Measurements from ENCODE around the gene ST7L.
A peak's percentile ranks its signal among the peaks of the same experiment; 100 is the strongest.

Gene ST7L

DNA sequence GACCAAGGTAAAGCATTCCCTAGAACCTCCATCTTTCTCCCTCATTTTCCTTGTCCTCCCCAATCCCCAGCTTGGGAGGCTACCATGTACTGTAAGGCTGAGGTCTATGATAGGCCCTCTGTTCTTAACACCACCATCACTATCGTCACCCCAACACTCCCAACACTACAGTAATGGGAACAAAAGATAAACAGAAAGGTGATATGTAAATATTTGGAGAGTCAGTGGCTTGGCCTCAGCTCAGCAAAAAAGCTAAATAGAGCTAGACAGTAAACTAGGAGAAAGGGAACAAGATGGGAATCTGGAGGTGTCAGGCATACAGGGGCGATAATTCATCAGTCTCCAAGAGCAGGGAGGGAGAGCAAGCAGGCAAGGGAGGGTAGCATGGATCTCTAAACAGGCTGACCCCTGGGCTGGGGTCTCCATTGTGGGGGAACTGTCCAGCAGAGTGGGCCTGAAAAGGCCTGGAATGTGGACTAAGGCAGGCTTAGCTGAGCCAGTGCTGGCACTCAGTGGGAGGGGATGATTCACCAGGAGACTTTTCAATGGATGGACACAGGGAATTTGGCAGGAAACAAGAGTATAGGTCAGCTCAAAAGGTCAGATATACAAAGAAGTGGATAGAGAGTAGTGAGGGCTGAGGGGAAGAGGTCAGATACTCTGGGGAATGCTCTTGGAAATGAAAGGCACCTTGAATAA, 103.5 kb downstream of the ST7L start:
- no peak for DNase-seq (ENCODE audit: low spot score)

DNA sequence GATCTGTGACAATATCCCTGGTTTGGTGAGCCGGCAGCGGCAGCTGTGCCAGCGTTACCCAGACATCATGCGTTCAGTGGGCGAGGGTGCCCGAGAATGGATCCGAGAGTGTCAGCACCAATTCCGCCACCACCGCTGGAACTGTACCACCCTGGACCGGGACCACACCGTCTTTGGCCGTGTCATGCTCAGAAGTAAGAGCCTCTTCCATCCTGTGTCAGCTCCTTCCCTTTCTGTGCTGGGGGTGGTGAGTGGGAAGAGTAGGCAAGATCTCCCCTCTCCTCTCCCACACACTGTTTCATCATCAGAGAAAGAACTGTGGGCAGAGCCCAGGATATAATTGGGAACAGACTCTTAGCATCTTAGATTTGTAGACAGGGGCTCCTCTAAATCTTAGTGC, 104.0 kb downstream of the ST7L start:
- DNase-seq (ENCODE audit: low spot score): no peak

DNA sequence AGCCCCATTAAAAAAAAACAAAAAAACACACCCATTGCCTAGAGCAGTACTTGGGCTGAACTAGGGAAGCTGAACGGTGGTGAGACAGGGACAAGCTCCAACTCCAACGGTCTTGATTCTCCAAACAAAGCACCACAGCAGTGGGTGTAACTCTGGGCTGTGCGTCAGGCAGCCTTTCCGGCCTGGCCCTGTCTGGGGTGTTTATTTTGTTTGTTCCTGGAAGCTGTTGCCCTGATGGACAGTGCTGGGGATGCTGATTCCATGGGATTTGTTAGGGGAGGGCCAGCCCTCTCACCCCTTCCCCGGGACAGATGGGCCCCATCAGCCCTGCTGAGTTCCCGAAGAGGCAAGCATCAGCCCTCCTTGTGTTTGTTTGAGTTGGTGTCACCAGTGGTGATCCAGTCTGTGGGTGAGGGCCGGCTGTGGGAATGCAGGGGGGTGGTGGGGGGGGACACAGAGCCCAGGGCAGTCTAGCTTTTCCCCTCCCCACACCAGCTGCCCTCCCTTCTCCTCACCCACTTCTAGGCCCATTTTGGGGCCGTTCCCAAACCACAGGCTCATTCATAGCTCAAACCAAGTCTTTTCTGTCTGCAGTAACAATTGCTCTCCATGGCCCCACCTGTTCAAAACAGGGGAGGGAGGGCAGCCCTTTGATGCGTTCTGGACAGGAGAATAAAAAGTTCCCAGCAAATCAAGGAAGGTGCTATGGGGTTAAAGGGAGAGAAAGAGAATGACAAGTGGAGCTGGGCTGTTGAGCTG, 105.7 kb downstream of the ST7L start:
- DNase-seq (ENCODE audit: low spot score): no peak

DNA sequence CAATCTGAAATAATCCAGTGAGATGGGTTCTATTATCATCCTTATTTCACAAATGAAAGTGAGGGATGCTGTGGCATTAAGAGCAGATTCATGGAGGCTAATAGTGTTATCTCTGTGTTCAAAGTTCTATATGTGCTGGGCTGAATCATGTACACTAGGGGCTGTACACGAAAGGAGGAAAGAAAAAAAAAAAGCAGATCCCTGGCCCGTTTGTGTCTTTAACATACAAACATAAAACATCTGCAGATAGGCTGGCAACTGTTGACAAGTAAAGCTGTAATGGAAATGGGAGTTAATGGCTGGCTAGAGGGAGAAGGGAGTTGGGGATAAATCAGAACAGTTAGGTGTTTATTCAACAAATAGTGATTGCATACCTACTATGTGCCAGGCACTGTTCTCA, 107.0 kb downstream of the ST7L start:
- DNase-seq (ENCODE audit: low spot score): no peak

DNA sequence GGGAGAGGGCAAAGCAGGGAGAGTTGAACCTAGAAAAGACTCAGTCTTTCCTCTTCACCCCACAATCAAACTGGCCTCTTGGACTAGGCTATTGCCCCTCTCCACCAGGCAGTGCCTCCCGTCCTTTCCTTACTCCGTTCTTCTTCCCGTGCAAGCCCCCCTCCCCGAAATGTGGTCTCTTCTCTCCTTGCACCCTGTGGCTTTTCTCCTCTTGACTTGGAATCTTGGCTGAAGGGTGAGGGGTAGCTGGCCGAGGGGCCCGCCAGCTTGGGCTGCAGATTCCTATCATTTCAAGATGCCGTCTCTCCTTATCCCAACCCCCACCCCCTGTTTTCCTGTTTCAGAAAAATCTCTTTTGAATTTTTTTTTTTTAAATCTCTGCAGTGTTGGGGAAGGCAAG, 108.6 kb downstream of the ST7L start:
- DNase-seq (ENCODE audit: low spot score): no peak

DNA sequence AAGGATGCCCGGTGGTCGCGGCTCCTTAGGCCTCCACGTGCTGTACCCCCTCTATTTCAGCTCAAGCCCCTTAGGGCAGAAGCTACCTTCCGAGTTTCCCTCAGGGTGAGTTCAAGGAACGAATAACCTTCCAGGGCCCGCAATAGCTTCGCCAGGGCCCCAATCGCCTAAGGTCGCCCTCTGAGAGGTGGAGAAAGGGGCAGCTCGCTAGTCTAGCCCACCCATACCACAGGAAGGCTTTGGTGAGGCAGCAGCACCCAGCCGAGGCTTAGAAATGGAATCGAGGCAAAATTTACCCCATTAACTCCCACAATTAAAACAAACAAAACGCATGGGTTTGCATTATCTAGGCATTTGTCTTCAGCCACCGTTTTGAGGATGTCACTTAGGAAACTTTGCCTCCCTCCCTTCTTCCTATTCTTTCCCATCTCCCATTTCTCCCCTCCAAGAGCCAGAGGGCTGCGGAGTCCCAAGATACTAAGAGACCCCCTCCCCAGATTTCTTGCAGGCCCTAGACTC, 109.2 kb downstream of the ST7L start:
- no peak for DNase-seq (ENCODE audit: low spot score)

DNA sequence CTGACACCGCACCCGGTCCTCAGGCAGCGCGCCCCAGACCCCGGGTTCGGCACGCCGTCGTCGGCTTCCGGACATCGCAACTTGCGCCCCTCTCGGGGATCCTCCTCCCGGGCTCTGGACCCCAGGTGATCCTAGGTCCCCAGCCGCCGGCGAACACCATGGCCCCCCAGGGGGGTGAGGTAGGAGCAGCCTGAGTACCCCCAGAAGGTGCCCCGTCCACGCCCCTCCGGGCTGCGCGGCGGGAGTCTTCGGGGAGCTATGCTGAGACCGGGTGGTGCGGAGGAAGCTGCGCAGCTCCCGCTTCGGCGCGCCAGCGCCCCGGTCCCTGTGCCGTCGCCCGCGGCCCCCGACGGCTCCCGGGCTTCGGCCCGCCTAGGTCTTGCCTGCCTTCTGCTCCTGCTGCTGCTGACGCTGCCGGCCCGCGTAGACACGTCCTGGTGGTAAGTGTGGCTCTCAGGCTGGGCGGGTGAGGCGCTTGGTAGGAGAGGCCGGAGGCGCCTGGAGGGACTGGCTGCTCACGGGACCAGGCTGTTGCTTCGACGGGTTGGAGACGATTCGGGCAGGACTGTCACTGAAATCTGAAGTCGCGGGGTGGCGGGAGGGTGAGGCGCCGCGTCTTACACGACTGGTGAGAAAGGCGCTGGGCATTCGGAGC, 109.8 kb downstream of the ST7L start:
- DNase-seq (ENCODE audit: low spot score): no peak

DNA sequence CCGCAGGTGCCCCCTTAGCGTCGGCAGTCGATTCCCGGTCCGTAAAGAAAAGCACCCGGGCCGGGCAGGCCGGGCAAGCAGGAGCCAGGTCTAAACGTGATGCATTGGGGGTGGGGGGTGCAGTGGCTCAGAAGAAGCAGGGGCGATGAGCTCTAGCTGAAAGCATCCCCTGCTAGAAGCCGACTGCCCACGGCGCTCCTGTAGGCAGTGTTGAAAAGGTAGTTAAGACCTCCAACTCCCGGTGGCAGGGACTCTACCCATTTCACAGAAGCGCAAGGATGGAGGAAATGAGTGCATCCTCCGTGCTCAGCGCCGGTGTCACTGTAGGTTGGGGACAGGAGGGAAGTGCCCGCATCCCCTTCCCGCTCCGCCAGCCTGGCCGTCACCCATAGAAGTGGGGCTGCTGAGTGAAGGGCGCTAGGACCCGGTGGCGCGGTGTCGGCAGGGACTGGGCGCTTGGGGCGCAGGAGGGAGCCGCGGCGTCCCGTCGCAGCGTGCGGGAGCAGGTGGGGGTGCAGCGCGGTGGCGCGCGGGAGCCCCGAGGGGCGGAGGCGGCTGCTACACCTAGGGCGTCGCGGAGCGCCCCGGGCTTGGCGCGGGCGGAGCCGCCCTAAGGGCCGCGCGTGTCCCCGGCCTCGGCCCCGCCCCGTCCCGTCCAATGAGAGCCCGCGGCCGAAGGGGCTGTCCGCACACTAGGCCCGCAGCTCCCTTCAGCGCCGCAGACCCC, 110.5 kb downstream of the ST7L start, which contains the start of gene WNT2B:
Gene WNT2B (plus strand): TSS at position 688 of the 727 bp plus-strand sequence. CDS start 298 bp downstream, outside the sequence.
- DNase-seq (ENCODE audit: low spot score): no peak

DNA sequence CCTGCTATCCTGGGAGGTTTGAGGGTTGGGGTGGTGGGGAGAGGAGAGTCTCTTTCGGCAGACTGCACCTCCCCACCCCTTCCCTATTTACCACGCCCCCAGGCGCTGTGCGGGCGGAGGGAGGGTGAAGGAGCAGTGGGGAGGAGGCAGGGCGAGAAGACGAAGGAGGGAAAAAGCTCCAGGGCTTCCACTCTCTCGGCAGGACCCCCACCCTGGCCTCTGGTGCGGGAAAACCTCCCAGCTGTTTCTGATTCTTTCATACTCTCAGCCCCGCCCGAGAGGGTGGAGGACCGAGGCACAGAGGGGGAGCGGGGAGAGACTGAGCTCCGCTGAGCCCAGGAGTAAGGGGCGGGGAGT, 111.0 kb downstream of the ST7L start:
- DNase-seq (ENCODE audit: low spot score): no peak

DNA sequence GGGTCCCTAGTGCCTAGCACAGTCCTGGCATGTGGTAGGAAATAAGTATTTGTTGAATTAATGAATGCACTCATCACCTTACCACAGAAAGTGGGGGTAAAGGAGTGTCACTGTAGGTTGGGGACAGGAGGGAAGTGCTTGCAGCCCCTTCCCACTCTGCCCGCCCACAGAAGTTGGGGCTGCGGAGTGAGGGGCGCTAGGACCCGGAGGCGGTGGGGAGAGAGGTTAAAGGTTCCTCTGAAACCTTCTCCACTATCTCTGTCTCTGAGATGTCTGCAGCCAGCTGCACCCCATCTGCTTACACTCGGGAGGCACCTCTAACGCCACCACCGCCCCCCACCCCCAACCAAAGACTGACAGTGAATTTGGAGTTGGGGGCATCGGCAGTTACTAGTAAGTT, 111.6 kb downstream of the ST7L start:
- DNase-seq (ENCODE audit: low spot score): no peak

DNA sequence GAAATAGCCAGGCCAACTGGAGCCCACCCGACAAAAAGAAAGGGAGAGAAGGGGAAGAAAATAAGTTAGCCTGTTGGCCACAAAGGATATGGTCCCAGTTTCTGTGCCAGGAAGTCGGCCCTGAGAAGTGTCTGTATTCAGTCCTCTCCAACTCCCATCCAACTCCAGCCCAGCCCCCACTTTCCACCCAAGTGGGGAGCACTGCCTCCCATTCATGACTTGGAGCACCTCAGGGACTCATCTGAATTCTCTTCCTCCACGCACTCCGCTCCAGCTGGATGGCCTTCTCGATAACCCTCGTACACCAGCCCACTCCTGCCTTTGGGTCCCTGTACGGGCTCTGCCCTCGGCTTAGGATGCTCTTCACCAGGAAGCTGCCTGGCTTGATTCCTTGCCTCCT, 112.2 kb downstream of the ST7L start:
- DNase-seq (ENCODE audit: low spot score): no peak

DNA sequence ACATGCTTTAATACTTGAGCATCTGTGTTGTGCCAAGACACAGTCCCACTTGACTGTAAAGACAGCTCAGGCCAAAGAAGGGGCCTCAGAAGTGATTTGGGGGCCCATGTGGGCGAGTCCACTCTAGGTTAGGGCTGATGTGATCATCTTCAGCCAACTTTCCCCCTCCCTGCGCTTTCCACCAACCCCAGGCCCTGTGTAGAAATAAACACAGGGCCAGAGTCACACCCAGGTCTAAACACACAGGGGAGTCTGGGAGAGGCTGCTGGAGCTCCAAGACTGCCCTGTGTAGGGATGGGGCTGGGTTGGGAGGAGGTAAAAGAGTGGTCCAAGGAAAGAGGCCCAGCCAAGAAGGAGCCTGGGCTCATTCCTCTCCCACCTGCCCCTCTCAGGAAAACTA, 112.6 kb downstream of the ST7L start:
- no peak for DNase-seq (ENCODE audit: low spot score)

DNA sequence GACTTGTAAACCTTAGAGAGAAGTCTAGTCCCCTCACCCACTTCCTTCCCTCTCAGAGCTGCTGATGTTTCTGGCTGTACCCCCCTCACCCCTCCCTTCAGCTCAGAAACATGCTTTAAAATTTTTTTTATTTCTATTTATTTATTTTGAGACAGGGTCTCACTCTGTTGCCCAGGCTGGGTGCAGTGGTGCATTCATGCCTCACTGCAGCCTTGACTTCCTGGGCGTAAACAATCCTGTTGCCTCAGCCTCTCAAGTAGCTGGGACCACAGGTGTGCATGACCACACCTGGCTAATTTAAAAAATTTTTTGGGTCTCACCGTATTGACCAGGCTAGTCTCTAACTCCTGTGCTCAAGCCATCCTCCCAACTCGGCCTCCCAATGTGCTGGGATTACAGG, 113.1 kb downstream of the ST7L start:
- no peak for DNase-seq (ENCODE audit: low spot score)

DNA sequence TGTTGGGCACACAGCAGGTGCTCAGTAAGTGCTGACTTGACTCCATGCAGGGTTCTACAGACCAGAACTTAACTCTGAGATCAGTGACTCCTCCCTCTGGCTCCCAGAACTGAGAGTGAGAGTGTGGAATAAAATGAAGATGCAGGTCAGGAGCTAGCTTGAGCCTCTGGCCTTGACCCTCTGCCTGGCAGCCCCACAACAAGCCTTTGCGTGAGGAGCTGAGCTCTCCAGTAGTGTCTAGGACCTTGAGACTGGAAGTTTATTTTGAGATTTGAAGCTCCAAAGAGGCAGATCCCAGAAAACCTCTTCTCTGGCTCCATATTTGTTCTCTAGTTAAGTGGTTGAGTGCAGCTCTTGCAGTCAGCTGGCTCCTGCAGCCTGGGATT, 113.5 kb downstream of the ST7L start:
- no peak for DNase-seq (ENCODE audit: low spot score)

DNA sequence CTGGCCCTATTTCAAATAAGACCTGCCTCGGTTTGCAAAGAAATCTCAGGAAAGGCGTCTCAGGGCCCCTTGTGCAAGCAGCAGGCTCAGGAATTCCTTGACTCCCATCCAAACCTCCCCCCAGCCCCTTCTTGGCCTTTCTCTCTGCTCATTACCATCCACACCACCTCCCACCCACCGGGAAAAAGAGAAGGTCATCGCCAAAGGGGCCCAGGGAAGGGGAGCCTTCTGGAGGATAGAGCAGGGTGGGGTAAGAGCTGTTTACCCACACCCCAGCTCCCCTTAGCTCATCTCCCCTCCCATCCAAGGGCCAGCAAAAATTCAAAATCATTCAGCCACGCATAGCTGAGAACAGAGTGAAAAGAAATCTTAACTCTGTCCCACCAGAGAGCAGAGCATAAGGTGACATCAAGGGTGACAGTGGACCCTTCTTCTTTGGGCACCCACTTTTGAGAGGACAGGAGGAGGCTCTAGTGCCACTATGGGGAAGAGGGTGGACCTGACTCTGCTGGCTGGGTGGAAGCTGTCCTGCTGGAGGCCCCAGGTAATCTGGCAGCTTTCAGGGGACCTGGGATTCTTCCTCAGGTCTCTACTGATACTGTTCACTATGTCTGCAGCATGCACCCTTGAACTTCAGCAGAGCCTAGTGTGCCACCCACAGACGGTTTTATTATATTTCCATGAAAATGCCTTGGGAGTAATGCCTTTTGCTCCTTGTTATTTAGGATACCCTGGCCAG, 114.1 kb downstream of the ST7L start:
- DNase-seq (ENCODE audit: low spot score): no peak

DNA sequence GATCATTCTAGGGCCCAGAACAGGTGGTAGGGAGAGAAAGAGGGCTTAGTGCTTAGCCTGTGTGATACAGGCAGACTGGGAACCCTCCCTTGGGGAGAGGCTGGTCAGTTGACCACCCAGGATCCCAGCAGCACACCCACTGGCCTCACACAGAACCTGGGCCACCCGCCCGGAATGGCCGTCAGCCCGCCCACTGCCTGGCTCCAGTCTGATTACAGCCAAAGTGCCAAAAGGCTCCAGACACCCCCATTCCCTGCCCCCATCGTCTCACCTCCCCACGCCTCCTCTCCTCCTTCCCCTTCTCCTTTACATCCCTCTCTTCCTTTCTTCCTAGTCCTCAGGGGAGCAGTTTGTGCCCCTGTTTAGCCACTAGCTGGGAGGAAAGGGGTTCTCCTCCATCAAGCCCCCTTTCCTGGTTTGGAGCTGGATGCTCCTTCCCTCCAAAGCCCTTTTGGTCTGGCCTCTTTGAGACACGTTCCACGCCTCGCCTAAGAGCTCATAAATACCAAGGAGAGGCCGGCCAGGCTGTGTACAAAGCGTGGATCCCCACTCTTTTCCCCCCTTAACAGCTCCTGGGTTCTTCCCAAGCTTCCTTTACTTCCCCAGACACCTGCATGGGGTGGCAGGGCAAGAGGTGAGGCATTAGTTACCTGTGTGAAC, 114.8 kb downstream of the ST7L start:
- DNase-seq (ENCODE audit: low spot score): no peak

DNA sequence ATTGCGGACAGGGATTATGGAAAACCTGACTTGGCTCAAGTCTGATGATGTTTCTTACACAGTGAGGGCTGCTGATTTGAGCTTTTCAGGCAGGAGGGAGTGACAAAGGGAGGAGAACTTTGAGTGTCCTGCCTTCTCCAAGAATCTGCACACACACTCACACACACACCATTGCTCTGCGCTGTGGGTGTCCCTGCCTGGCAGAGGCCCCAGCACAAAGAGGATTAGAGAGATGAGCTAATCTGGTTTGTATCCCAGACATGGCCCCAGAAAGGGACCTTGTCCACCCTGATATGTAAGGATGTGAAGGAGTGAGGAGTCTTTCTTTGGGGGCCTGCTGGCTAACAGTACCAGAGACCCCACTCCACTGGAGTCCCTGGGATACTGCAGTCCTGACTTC, 116.1 kb downstream of the ST7L start:
- no peak for DNase-seq (ENCODE audit: low spot score)

DNA sequence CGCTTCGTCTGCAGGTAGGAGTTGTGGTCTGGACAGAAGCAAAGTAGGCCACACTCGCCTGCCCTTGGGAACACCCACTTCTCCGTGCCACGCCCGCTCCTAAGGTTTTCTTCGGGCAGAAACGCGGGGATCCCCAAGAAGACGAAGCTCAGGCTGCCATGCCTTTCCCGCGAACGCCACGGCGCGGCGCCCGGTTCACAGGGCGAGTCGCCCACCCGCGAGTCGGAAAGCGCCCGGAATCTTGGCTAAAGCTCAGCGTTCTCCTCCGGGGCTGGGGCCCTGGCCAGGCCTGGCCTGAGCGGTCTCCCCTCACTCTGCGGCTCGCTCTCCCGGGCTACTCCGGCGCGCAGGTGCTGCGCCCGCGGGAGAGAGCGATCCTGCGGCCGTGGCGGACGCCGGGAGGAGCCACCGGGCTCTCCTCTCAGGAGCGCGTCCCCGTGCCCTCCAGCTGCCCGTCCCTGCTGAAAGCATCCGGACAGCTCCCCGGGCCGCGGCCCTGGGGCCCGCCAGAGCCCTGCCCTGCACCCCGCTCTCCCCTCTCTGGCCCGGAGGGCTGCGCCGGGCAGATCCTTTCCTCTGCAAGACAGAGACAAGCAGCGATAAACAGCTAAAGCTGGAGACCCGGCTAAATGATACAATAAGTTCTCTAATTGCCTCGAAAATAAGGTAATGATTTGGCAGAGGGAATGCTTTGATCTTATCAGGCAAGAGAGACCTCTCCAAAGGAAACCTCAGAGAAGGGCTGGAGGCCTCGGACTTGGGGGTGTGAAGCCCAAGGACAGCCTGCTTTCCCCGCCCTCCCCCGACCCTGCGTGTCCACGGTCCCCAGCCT, 116.9 kb downstream of the ST7L start:
- peak; percentile 87 for DNase-seq (ENCODE audit: low spot score)

DNA sequence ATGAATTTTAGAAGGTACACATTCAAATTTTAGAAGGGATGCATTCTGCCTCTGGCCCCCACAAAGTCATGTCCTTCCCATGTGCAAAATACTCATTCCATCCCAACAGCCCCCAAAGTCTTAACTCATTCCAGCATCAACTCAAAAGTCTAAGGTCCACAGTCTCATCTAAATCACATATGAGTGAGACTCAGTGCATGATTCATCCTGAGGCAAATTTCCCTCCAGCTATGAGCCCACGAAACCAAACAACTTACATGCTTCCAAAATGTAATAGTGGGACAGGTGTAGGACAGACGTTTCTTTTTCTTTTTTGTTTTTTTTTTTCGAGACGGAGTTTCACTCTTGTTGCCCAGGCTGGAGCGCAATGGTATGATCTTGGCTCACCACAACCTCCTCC, 122.7 kb downstream of the ST7L start:
- DNase-seq (ENCODE audit: low spot score): no peak

DNA sequence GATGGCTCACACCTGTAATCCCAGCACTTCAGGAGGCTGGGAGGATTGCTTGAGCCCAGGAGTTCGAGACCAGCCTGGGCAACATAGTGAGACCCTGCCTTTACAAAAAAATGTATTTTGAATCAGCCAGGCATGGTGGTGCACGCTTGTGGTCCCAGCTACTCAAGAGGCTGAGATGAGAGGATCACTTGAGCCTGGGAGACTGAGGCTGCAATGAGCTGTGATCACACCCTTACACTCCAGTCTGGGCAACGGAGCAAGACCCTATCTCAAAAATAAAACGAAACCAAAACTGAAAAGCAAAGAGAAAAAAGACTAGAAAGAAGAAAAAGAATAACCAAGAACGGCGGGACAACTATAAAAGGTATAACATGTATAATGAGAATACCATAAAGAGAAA, 125.6 kb downstream of the ST7L start:
- DNase-seq (ENCODE audit: low spot score): no peak
